Stimulated activated CD4-positive, alpha-beta T cell treated with anti-CD3 and anti-CD28 coated beads, Interleukin-1b, Interleukin-23, amount 100 ng/mL, for 24 hours (primary cell): ENCODE measurements around the gene APBA2.
A peak's percentile ranks its signal among the peaks of the same experiment; 100 is the strongest.

Experiments used
- DNase-seq, 4 experiments: peaks; one replicate each; pipeline ENCODE4 v3.0.0-alpha.2; 2020; ENCODE audit warnings: low read depth in 4 of 4, low spot score in 1 of 4

Gene APBA2

GRCh38 chr15:29099131-29099880 is 213.5 kb downstream of the APBA2 start:
- no peak for DNase-seq

- DNase-seq: no peak
Measured at GRCh38 chr15:29100486-29101000, 214.8 kb downstream of the APBA2 start.

GRCh38 chr15:29101491-29101890 is 215.7 kb downstream of the APBA2 start:
- DNase-seq: no peak

GRCh38 chr15:29102173-29102794 is 216.5 kb downstream of the APBA2 start:
- peak; percentile 40 to 56 (median 44) for DNase-seq

GRCh38 chr15:29102911-29103823 is 217.4 kb downstream of the APBA2 start:
- DNase-seq: no peak

GRCh38 chr15:29103824-29104565 is 218.2 kb downstream of the APBA2 start:
- DNase-seq: peak in 3 of 4 experiments; percentile 12 to 50 (median 39)

GRCh38 chr15:29104566-29104880 is 218.7 kb downstream of the APBA2 start:
- no peak for DNase-seq

- no peak for DNase-seq
Measured at GRCh38 chr15:29105151-29105854, 219.5 kb downstream of the APBA2 start.

- no peak for DNase-seq
Measured at GRCh38 chr15:29106116-29106515, 220.3 kb downstream of the APBA2 start.

GRCh38 chr15:29106551-29107290 is 220.9 kb downstream of the APBA2 start:
- DNase-seq: no peak

GRCh38 chr15:29107291-29107890 is 221.6 kb downstream of the APBA2 start:
- no peak for DNase-seq

- DNase-seq: no peak
Measured at GRCh38 chr15:29107971-29108645, 222.3 kb downstream of the APBA2 start.

GRCh38 chr15:29109762-29110161 is 224.0 kb downstream of the APBA2 start:
- no peak for DNase-seq

GRCh38 chr15:29110176-29110575 is 224.4 kb downstream of the APBA2 start:
- no peak for DNase-seq

GRCh38 chr15:29110733-29111132 is 225.0 kb downstream of the APBA2 start:
- no peak for DNase-seq

- DNase-seq: no peak
Measured at GRCh38 chr15:29111705-29112281, 226.0 kb downstream of the APBA2 start.

GRCh38 chr15:29113336-29114220 is 227.8 kb downstream of the APBA2 start:
- DNase-seq: no peak
